ENCODE results near the gene LRBA.

Gene LRBA

GRCh38 chr4:150229520-150229919, 785.6 kb downstream of the LRBA start:
- H3K9ac ChIP-seq (ENCODE audit: low read depth, low read length): no peak overlapping the region
- H3K4me3 ChIP-seq (ENCODE audit: low read depth in 1 of 2, low read length in 2 of 2): no peak overlapping the region
- H3K79me2 ChIP-seq (ENCODE audit: insufficient read depth, low read length): no peaks in the 10 kb centered on the region
- DNase-seq (no peak), ATAC-seq (ENCODE audit: insufficient read depth, low read depth) (no peak)
- H3K27ac ChIP-seq (ENCODE audit: low read length): no peak overlapping the region
- H3K27me3 ChIP-seq (ENCODE audit: insufficient read depth, low read length, poor library complexity): peaks cover 16% of the 10 kb centered on the region
- H3K4me1 ChIP-seq (ENCODE audit: insufficient read depth, low read length): no peaks in the 10 kb centered on the region
- TF ChIP-seq, protein P1, sequence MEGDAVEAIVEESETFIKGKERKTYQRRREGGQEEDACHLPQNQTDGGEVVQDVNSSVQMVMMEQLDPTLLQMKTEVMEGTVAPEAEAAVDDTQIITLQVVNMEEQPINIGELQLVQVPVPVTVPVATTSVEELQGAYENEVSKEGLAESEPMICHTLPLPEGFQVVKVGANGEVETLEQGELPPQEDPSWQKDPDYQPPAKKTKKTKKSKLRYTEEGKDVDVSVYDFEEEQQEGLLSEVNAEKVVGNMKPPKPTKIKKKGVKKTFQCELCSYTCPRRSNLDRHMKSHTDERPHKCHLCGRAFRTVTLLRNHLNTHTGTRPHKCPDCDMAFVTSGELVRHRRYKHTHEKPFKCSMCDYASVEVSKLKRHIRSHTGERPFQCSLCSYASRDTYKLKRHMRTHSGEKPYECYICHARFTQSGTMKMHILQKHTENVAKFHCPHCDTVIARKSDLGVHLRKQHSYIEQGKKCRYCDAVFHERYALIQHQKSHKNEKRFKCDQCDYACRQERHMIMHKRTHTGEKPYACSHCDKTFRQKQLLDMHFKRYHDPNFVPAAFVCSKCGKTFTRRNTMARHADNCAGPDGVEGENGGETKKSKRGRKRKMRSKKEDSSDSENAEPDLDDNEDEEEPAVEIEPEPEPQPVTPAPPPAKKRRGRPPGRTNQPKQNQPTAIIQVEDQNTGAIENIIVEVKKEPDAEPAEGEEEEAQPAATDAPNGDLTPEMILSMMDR (IDR thresholded peaks at IDR 0.05; ENCODE audit: borderline replicate concordance, extremely low read depth, low read length, poor library complexity, severe bottlenecking): no peak
- no peak for TF ChIP-seq EZH2 (IDR thresholded peaks at IDR 0.05; ENCODE audit: borderline replicate concordance, low read depth, low read length, severe bottlenecking)
- no peak overlapping the region for H3K4me2 ChIP-seq (ENCODE audit: insufficient read depth, low read length)
- no peaks in the 10 kb centered on the region for H3K36me3 ChIP-seq (ENCODE audit: insufficient read depth, low read length)
- no peak overlapping the region for H2AFZ ChIP-seq (ENCODE audit: low read depth, low read length)
- no peaks in the 10 kb centered on the region for H3K9me3 ChIP-seq (ENCODE audit: insufficient read depth, low read length, severe bottlenecking)
- no peaks in the 10 kb centered on the region for H4K20me1 ChIP-seq (ENCODE audit: insufficient read depth, low read length)

- H3K9me3 ChIP-seq (ENCODE audit: insufficient read depth, low read length, severe bottlenecking): no peaks in the 10 kb centered on the region
- H3K9ac ChIP-seq (ENCODE audit: low read depth, low read length): no peak overlapping the region
- ATAC-seq (ENCODE audit: insufficient read depth, low read depth) (no peak), DNase-seq (no peak)
- H3K27me3 ChIP-seq (ENCODE audit: insufficient read depth, low read length, poor library complexity): peaks cover 1% of the 10 kb centered on the region
- no peaks in the 10 kb centered on the region for H3K36me3 ChIP-seq (ENCODE audit: insufficient read depth, low read length)
- no peaks in the 10 kb centered on the region for H4K20me1 ChIP-seq (ENCODE audit: insufficient read depth, low read length)
- no peak for TF ChIP-seq EZH2 (IDR thresholded peaks at IDR 0.05; ENCODE audit: borderline replicate concordance, low read depth, low read length, severe bottlenecking)
- TF ChIP-seq, protein P1 (IDR thresholded peaks at IDR 0.05; ENCODE audit: borderline replicate concordance, extremely low read depth, low read length, poor library complexity, severe bottlenecking): no peak
- no peak overlapping the region for H3K4me2 ChIP-seq (ENCODE audit: insufficient read depth, low read length)
- H3K79me2 ChIP-seq (ENCODE audit: insufficient read depth, low read length): no peaks in the 10 kb centered on the region
- no peak overlapping the region for H3K27ac ChIP-seq (ENCODE audit: low read length)
- H3K4me1 ChIP-seq (ENCODE audit: insufficient read depth, low read length): no peaks in the 10 kb centered on the region
- H2AFZ ChIP-seq (ENCODE audit: low read depth, low read length): no peak overlapping the region
- no peak overlapping the region for H3K4me3 ChIP-seq (ENCODE audit: low read depth in 1 of 2, low read length in 2 of 2)
Observed at GRCh38 chr4:150224896-150225591, 790.0 kb downstream of the LRBA start.

DNA sequence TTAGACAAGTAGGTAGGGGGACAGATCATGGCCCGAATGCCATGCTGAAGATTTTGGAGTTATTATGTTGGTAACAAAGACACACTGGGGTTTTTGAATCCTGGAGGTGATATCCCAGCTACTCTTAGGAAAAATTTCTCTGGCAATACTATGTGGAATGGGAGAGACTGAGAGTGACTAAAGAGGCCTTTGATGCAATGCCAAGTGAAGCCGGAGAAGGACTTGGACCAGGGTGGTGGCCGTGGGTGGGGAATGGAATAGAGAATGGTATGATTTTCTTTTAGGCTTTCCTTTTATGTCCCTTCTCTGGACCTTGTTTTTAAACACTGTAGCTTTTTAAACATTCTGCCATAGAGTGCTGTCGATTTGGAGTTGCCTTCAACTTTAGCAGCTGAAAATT, 795.2 kb downstream of the LRBA start:
- Histone ChIP-seq H4K20me1 (ENCODE audit: insufficient read depth, low read length) (no peaks in the 10 kb centered on the region), H3K4me3 (ENCODE audit: low read depth in 1 of 2, low read length in 2 of 2) (no peak overlapping the region), H3K9ac (ENCODE audit: low read depth, low read length) (no peak overlapping the region), H3K27ac (ENCODE audit: low read length) (no peak overlapping the region), H2AFZ (ENCODE audit: low read depth, low read length) (no peak overlapping the region), H3K36me3 (ENCODE audit: insufficient read depth, low read length) (no peaks in the 10 kb centered on the region), H3K4me1 (ENCODE audit: insufficient read depth, low read length) (no peaks in the 10 kb centered on the region), H3K79me2 (ENCODE audit: insufficient read depth, low read length) (no peaks in the 10 kb centered on the region), H3K4me2 (ENCODE audit: insufficient read depth, low read length) (no peak overlapping the region), H3K27me3 (ENCODE audit: insufficient read depth, low read length, poor library complexity) (no peaks in the 10 kb centered on the region), H3K9me3 (ENCODE audit: insufficient read depth, low read length, severe bottlenecking) (no peaks in the 10 kb centered on the region)
- TF ChIP-seq EZH2 (IDR thresholded peaks at IDR 0.05; ENCODE audit: borderline replicate concordance, low read depth, low read length, severe bottlenecking): no peak
- no peak for ATAC-seq (ENCODE audit: insufficient read depth, low read depth)
- no peak for DNase-seq

- Histone ChIP-seq H3K9ac (ENCODE audit: low read depth, low read length) (no peak overlapping the region), H3K79me2 (ENCODE audit: insufficient read depth, low read length) (no peaks in the 10 kb centered on the region), H3K9me3 (ENCODE audit: insufficient read depth, low read length, severe bottlenecking) (no peaks in the 10 kb centered on the region), H3K4me2 (ENCODE audit: insufficient read depth, low read length) (no peak overlapping the region), H3K4me1 (ENCODE audit: insufficient read depth, low read length) (no peaks in the 10 kb centered on the region), H2AFZ (ENCODE audit: low read depth, low read length) (no peak overlapping the region), H3K36me3 (ENCODE audit: insufficient read depth, low read length) (no peaks in the 10 kb centered on the region), H4K20me1 (ENCODE audit: insufficient read depth, low read length) (no peaks in the 10 kb centered on the region), H3K4me3 (ENCODE audit: low read depth in 1 of 2, low read length in 2 of 2) (no peak overlapping the region), H3K27ac (ENCODE audit: low read length) (no peak overlapping the region), H3K27me3 (ENCODE audit: insufficient read depth, low read length, poor library complexity) (no peaks in the 10 kb centered on the region)
- ATAC-seq (ENCODE audit: insufficient read depth, low read depth) (no peak), DNase-seq (no peak)
- TF ChIP-seq EZH2 (IDR thresholded peaks at IDR 0.05; ENCODE audit: borderline replicate concordance, low read depth, low read length, severe bottlenecking): no peak
- TF ChIP-seq, protein P1 (IDR thresholded peaks at IDR 0.05; ENCODE audit: borderline replicate concordance, extremely low read depth, low read length, poor library complexity, severe bottlenecking): no peak
Observed at GRCh38 chr4:150218447-150218846, 796.6 kb downstream of the LRBA start.
